Ovary (tissue), 3 donors: ENCODE data around the gene ECHDC1.

Source experiments
- POLR2A ChIP-seq: fragments of 450-650 bp; IDR thresholded peaks from one replicate; pipeline ENCODE4 v1.6.1; 2017; ENCODE audit warnings: antibody characterized with exemption, mild to moderate bottlenecking, moderate library complexity
- TF ChIP-seq, protein P1 (sequence below), 3 donors: fragments of 450-650 bp in 2 of 3; fragments of 200-600 bp in 1 of 3; IDR thresholded peaks; one replicate each; pipeline versions ENCODE4 v1.5.1 to v1.8.0; 2016 to 2022; ENCODE audit warnings: antibody characterized with exemption in 3 of 3, mild to moderate bottlenecking in 1 of 3
- donor health status: DM: no; HTN: no; CAD: no.

DNA sequence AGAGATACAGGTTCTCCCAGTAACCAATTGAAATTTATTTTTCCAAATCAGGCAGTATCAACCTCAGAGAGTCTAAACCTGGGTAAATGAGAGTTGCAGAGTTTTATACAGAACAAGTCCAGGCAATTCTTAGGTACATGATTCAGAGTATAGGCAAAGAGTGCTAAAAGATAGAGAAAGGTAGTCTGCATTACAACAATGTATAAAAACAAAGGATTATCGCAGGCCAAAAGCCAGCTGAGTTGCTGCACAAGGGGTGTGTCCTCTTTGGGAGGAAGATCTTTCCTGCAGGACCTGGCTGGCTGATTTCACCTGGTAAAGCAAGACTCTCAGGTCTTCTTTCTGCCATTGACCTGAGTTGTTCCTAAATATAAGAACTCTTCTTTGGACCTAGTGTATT, 48.9 kb upstream of the ECHDC1 start:
- TF ChIP-seq, protein P1, sequence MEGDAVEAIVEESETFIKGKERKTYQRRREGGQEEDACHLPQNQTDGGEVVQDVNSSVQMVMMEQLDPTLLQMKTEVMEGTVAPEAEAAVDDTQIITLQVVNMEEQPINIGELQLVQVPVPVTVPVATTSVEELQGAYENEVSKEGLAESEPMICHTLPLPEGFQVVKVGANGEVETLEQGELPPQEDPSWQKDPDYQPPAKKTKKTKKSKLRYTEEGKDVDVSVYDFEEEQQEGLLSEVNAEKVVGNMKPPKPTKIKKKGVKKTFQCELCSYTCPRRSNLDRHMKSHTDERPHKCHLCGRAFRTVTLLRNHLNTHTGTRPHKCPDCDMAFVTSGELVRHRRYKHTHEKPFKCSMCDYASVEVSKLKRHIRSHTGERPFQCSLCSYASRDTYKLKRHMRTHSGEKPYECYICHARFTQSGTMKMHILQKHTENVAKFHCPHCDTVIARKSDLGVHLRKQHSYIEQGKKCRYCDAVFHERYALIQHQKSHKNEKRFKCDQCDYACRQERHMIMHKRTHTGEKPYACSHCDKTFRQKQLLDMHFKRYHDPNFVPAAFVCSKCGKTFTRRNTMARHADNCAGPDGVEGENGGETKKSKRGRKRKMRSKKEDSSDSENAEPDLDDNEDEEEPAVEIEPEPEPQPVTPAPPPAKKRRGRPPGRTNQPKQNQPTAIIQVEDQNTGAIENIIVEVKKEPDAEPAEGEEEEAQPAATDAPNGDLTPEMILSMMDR (IDR thresholded peaks at IDR 0.05), result no peak
- no peak for TF ChIP-seq POLR2A
